K562 (cell line): Measurements from ENCODE around the gene SLCO2B1. TPM values are rescaled to one million over a fixed set of nuclear protein-coding genes. Genes with fewer than 3 reads are reported as not detected.

Experiments
- C11orf30 ChIP-seq: fragments of 450-650 bp; IDR thresholded peaks from 2 replicates; pipeline ENCODE4 v1.6.1; 2016; ENCODE audit warnings: low read depth, mild to moderate bottlenecking
- CEBPB ChIP-seq: fragments of 450-650 bp; IDR thresholded peaks from 2 replicates; pipeline ENCODE4 v1.6.1; 2016; ENCODE audit warnings: missing genetic modification characterization, missing compliant biosample characterization
- CREM ChIP-seq: IDR thresholded peaks from 2 replicates; pipeline ENCODE4 v1.6.1; 2014; ENCODE audit warnings: antibody characterized with exemption, low read depth
- EWSR1 ChIP-seq: fragments of 450-650 bp; IDR thresholded peaks from 2 replicates; pipeline ENCODE4 v1.6.1; 2018; ENCODE audit warnings: borderline replicate concordance, mild to moderate bottlenecking, low read depth, moderate library complexity; ENCODE audit not compliant: partially characterized antibody
- HCFC1 ChIP-seq: IDR thresholded peaks from 2 replicates; pipeline ENCODE4 v1.6.1; 2012; ENCODE audit warnings: low read depth, low read length, improper control_type of control experiment
- JUND ChIP-seq, 2 experiments: IDR thresholded peaks; 2 replicates in 1 of 2; 3 replicates in 1 of 2; pipeline ENCODE4 v1.6.1; 2011; ENCODE audit warnings: borderline replicate concordance in 2 of 2, low read depth in 2 of 2, low read length in 2 of 2, improper control_type of control experiment in 1 of 2, missing biosample characterization in 1 of 2, missing genetic modification characterization in 1 of 2, missing genetic modification reagents in 1 of 2
- KHSRP ChIP-seq: fragments of 450-650 bp; IDR thresholded peaks from 2 replicates; pipeline ENCODE4 v1.6.1; 2017
- KLF13 ChIP-seq: fragments of 450-650 bp; IDR thresholded peaks from 2 replicates; pipeline ENCODE4 v1.6.1; 2016; ENCODE audit warnings: missing genetic modification characterization, low read depth, mild to moderate bottlenecking, missing compliant biosample characterization, moderate library complexity, borderline replicate concordance
- MAFG ChIP-seq: fragments of 450-650 bp; conservative IDR thresholded peaks from 2 replicates; pipeline ENCODE4 v1.6.1; 2016; ENCODE audit warnings: missing genetic modification characterization, missing compliant biosample characterization
- MAFK ChIP-seq: IDR thresholded peaks from 2 replicates; pipeline ENCODE4 v1.6.1; 2011; ENCODE audit warnings: low read length, improper control_type of control experiment
- MED1 ChIP-seq: sonication (generic); formaldehyde crosslinking; IDR thresholded peaks from 2 replicates; pipeline ENCODE4 v1.8.1; 2023; ENCODE audit warnings: missing genetic modification reagents, borderline replicate concordance
- MTA1 ChIP-seq: fragments of 450-650 bp; IDR thresholded peaks from 2 replicates; pipeline ENCODE4 v1.6.1; 2017; ENCODE audit warnings: borderline replicate concordance
- NFE2 ChIP-seq: IDR thresholded peaks from 2 replicates; pipeline ENCODE4 v1.6.1; 2014; ENCODE audit warnings: antibody characterized with exemption, low read depth
- PRMT5 ChIP-seq: sonication (generic); formaldehyde crosslinking; IDR thresholded peaks from 2 replicates; pipeline ENCODE4 v1.5.0; 2020; ENCODE audit warnings: missing genetic modification reagents
- RCOR1 ChIP-seq, 2 experiments: IDR thresholded peaks; 2 replicates each; pipeline ENCODE4 v1.6.1; 2012; ENCODE audit warnings: low read depth in 2 of 2, low read length in 2 of 2, borderline replicate concordance in 1 of 2, improper control_type of control experiment in 1 of 2
- TAF1 ChIP-seq: IDR thresholded peaks from 2 replicates; pipeline ENCODE4 v1.6.1; 2011; ENCODE audit warnings: mild to moderate bottlenecking, low read length, moderate library complexity; ENCODE audit not compliant: insufficient read depth, control insufficient read depth, severe bottlenecking; ENCODE audit errors: extremely low read depth
- TAF15 ChIP-seq: fragments of 200-400 bp; formaldehyde crosslinking; IDR thresholded peaks from 2 replicates; pipeline ENCODE4 v1.6.1; 2017; ENCODE audit warnings: mild to moderate bottlenecking, low read depth, low read length, moderate library complexity
- TFE3 ChIP-seq: fragments of 450-650 bp; formaldehyde crosslinking; IDR thresholded peaks from 2 replicates; pipeline ENCODE4 v1.4.0; 2020; ENCODE audit warnings: mild to moderate bottlenecking, mixed read lengths
- ZNF140 ChIP-seq: fragments of 250-450 bp; sonication (Bioruptor Pico); IDR thresholded peaks from 2 replicates; pipeline ENCODE4 v1.8.0; 2021; ENCODE audit warnings: moderate library complexity, mild to moderate bottlenecking, inconsistent platforms
- ZNF584 ChIP-seq: fragments of 200-800 bp; sonication (Bioruptor generic); IDR thresholded peaks from 2 replicates; pipeline ENCODE4 v1.6.1; 2016; ENCODE audit warnings: low read depth, mild to moderate bottlenecking, missing genetic modification characterization, missing compliant biosample characterization
- ZNF707 ChIP-seq: fragments of 250-450 bp; sonication (Bioruptor Pico); conservative IDR thresholded peaks from 2 replicates; pipeline ENCODE4 v1.8.0; 2022; ENCODE audit warnings: inconsistent platforms, mild to moderate bottlenecking, moderate library complexity
- polyA plus RNA-seq, 8 experiments: library from polyadenylated mRNA; depleted of rRNA in 4 of 8; stranded (reverse) in 5 of 8; unstranded in 3 of 8; fragments of >200 nt; fragmentation: Nextera tagmentation in 2 of 8; fragmentation: Illumina TruSeq in 1 of 8; extraction: Ambion mirVana in 2 of 8; extraction: Trizol in 1 of 8; gene quantifications; 2 replicates each; pipeline versions ENCODE4 v1.2.1 to v1.2.3, GENCODE V29; 2011 to 2014; ENCODE audit warnings: inconsistent platforms in 1 of 8, missing spikeins in 1 of 8
- total RNA-seq, 7 experiments: library from RNA; depleted of rRNA in 6 of 7; stranded (reverse); fragments of >200 nt in 6 of 7; fragmentation: Illumina TruSeq in 2 of 7; extraction: Trizol in 2 of 7; gene quantifications; 2 replicates each; pipeline versions ENCODE4 v1.2.1 to v1.2.3, GENCODE V29; 2011 to 2021; ENCODE audit warnings: low replicate concordance in 1 of 7
- TF ChIP-seq, protein P1 (sequence below): fragments of 450-650 bp; IDR thresholded peaks from one replicate; pipeline ENCODE4 v1.6.1; 2018; ENCODE audit warnings: mild to moderate bottlenecking, moderate library complexity; ENCODE audit not compliant: partially characterized antibody
- TF ChIP-seq, protein P2 (sequence below): sonication (generic); formaldehyde crosslinking; IDR thresholded peaks from 2 replicates; pipeline ENCODE4 v1.9.0; 2022; ENCODE audit warnings: mild to moderate bottlenecking, missing genetic modification reagents
- TF ChIP-seq, protein P3 (sequence below): sonication (generic); formaldehyde crosslinking; IDR thresholded peaks from 2 replicates; pipeline ENCODE4 v1.8.1; 2023; ENCODE audit warnings: mild to moderate bottlenecking, missing genetic modification reagents

The SLCO2B1 gene
- total and polyA plus RNA-seq, 9 of the 15 experiments (the other 6 are each of a cell fraction or from before 2014, with no cell fraction given), result 0.70 to 14.7 (median 7.6) TPM

GRCh38 chr11:75105462-75105925 is 45.4 kb upstream of the SLCO2B1 start (continued):
- TF ChIP-seq NFE2, result peak; percentile 96
- no peak for TF ChIP-seq KLF13 (tag)
- TF ChIP-seq TFE3 (CRISPR knock-in tag), result peak; percentile 82
- TF ChIP-seq PRMT5, result no peak
- no peak for TF ChIP-seq CEBPB (tag)
- TF ChIP-seq EWSR1, result no peak
- no peak for TF ChIP-seq MTA1
- TF ChIP-seq, protein P1, sequence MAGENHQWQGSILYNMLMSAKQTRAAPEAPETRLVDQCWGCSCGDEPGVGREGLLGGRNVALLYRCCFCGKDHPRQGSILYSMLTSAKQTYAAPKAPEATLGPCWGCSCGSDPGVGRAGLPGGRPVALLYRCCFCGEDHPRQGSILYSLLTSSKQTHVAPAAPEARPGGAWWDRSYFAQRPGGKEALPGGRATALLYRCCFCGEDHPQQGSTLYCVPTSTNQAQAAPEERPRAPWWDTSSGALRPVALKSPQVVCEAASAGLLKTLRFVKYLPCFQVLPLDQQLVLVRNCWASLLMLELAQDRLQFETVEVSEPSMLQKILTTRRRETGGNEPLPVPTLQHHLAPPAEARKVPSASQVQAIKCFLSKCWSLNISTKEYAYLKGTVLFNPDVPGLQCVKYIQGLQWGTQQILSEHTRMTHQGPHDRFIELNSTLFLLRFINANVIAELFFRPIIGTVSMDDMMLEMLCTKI, result no peak
- TF ChIP-seq ZNF584 (CRISPR knock-in tag), result 0 out of 2 replicates have a peak, but pooled peaks have one; percentile 39
- no peak for TF ChIP-seq KHSRP
- peak; percentile 69 for TF ChIP-seq JUND (IDR thresholded peaks at IDR 0.05; ENCODE audit: borderline replicate concordance, low read depth, low read length)
- peak; percentile 58; the same call in 1 of the 3 replicates for TF ChIP-seq JUND (tag; IDR thresholded peaks at IDR 0.05; ENCODE audit: borderline replicate concordance, low read depth, low read length)
- peak; percentile 87 for TF ChIP-seq C11orf30
- peak; percentile 79 for TF ChIP-seq MAFG
- TF ChIP-seq RCOR1 (IDR thresholded peaks at IDR 0.05; ENCODE audit: borderline replicate concordance in 1 of 2, low read depth in 2 of 2, low read length in 2 of 2), result peak; percentile 17 to 42; a peak in 1 of 4 replicates
- no peak for TF ChIP-seq MED1 (CRISPR knock-in tag)
- peak; percentile 74 for TF ChIP-seq MAFK
- TF ChIP-seq TAF15, result no peak
- TF ChIP-seq, protein P2, sequence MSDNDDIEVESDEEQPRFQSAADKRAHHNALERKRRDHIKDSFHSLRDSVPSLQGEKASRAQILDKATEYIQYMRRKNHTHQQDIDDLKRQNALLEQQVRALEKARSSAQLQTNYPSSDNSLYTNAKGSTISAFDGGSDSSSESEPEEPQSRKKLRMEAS (CRISPR knock-in tag), result peak; percentile 40
- no peak for TF ChIP-seq ZNF707 (CRISPR knock-in tag)
- TF ChIP-seq CREM, result peak; percentile 54
- TF ChIP-seq HCFC1, result peak; percentile 27; the same call in 1 of the 2 replicates
- TF ChIP-seq, protein P3, sequence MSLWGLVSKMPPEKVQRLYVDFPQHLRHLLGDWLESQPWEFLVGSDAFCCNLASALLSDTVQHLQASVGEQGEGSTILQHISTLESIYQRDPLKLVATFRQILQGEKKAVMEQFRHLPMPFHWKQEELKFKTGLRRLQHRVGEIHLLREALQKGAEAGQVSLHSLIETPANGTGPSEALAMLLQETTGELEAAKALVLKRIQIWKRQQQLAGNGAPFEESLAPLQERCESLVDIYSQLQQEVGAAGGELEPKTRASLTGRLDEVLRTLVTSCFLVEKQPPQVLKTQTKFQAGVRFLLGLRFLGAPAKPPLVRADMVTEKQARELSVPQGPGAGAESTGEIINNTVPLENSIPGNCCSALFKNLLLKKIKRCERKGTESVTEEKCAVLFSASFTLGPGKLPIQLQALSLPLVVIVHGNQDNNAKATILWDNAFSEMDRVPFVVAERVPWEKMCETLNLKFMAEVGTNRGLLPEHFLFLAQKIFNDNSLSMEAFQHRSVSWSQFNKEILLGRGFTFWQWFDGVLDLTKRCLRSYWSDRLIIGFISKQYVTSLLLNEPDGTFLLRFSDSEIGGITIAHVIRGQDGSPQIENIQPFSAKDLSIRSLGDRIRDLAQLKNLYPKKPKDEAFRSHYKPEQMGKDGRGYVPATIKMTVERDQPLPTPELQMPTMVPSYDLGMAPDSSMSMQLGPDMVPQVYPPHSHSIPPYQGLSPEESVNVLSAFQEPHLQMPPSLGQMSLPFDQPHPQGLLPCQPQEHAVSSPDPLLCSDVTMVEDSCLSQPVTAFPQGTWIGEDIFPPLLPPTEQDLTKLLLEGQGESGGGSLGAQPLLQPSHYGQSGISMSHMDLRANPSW, result no peak
- TF ChIP-seq ZNF140, result no peak
- TF ChIP-seq TAF1, result peak; percentile 39
